ENCODE data around the gene GRM4.

GRM4 gene

GRCh38 chr6:34082864-34083626, 62.8 kb downstream of the GRM4 start:
- no peak for DNase-seq

- DNase-seq = no peak
Observed at GRCh38 chr6:34082348-34082747, 63.5 kb downstream of the GRM4 start.

GRCh38 chr6:34080357-34080756, 65.5 kb downstream of the GRM4 start:
- DNase-seq = no peak

GRCh38 chr6:34079899-34080298, 66.0 kb downstream of the GRM4 start:
- no peak for DNase-seq

- DNase-seq = no peak
Observed at GRCh38 chr6:34075906-34076305, 70.0 kb downstream of the GRM4 start.

GRCh38 chr6:34074064-34074742, 71.7 kb downstream of the GRM4 start:
- no peak for DNase-seq

- DNase-seq = no peak
Observed at GRCh38 chr6:34073540-34073939, 72.3 kb downstream of the GRM4 start.

- no peak for DNase-seq
Observed at GRCh38 chr6:34072727-34073126, 73.2 kb downstream of the GRM4 start.

GRCh38 chr6:34071884-34072379, 74.0 kb downstream of the GRM4 start:
- DNase-seq = no peak

GRCh38 chr6:34071136-34071883, 74.6 kb downstream of the GRM4 start:
- no peak for DNase-seq

- DNase-seq = peak in 1 of 2 experiments; percentile 22
Observed at GRCh38 chr6:34070315-34071135, 75.4 kb downstream of the GRM4 start.

GRCh38 chr6:34068462-34069044, 77.3 kb downstream of the GRM4 start:
- DNase-seq = no peak

GRCh38 chr6:34067814-34068213, 78.1 kb downstream of the GRM4 start:
- DNase-seq = no peak

GRCh38 chr6:34066772-34067770, 78.8 kb downstream of the GRM4 start:
- no peak for DNase-seq

GRCh38 chr6:34066218-34066571, 79.7 kb downstream of the GRM4 start:
- DNase-seq = no peak

GRCh38 chr6:34065466-34066217, 80.2 kb downstream of the GRM4 start:
- DNase-seq = no peak

- no peak for DNase-seq
Observed at GRCh38 chr6:34064675-34065074, 81.2 kb downstream of the GRM4 start.

- DNase-seq = no peak
Observed at GRCh38 chr6:34063651-34064050, 82.2 kb downstream of the GRM4 start.

GRCh38 chr6:34062815-34063214, 83.1 kb downstream of the GRM4 start:
- no peak for DNase-seq

- DNase-seq = no peak
Observed at GRCh38 chr6:34062156-34062555, 83.7 kb downstream of the GRM4 start.
